Measurements from ENCODE around the gene COX7A1. TPM values are rescaled to one million over a fixed set of nuclear protein-coding genes. Genes with fewer than 3 reads are reported as not detected.

Gene COX7A1
- total RNA-seq, 2 experiments from 2014 or later = not detected

DNA sequence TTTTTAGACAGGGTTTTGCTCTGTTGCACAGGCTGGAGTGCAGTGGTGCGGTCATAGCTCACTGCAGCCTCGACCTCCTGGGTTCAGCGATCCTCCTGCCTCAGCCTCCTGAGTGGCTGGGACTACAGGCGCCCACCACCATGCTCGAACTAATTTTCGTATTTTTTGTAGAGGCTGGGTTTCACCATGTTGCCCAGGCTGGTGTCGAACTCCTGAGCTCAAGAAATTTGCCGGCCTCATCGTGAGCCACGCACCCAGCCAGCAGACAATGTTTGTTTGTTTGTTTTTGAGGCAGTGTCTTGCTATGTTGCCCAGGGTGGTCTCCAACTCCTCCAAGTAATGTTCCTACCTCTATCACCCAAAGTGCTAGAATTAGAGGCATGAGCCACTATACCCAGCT is 879 bp upstream of the COX7A1 start:
- Histone ChIP-seq H3K27ac (ENCODE audit: low read depth, low read length, poor library complexity, severe bottlenecking) (no peak overlapping the region), H3K4me3 (ENCODE audit: low read depth, low read length, poor library complexity, severe bottlenecking) (no peak overlapping the region), H3K4me2 (ENCODE audit: low read length) (no peak overlapping the region), H3K9me2 (ENCODE audit: insufficient read depth, low read length) (no peaks in the 10 kb centered on the region), H3K36me3 (ENCODE audit: insufficient read depth, low read length) (peaks cover 27% of the 10 kb centered on the region; the same call in 1 of the 2 replicates), H2AFZ (ENCODE audit: low read length) (no peak overlapping the region), H3K79me2 (ENCODE audit: insufficient read depth, low read depth, low read length) (no peaks in the 10 kb centered on the region), H3K4me1 (ENCODE audit: insufficient read depth, low read length, poor library complexity, severe bottlenecking) (no peaks in the 10 kb centered on the region), H3K9me3 (ENCODE audit: low read length) (no peaks in the 10 kb centered on the region), H4K20me1 (ENCODE audit: insufficient read depth, low read length) (no peaks in the 10 kb centered on the region)
- POLR2A ChIA-PET = no interaction called here
- DNase-seq (ENCODE audit: low spot score) = no peak
- intact Hi-C loops (cut with micrococcal nuclease; ENCODE audit: unreplicated experiment) = no loop called here
- CTCF ChIA-PET (ENCODE audit: unreplicated experiment) = no interaction called here
- TF ChIP-seq, protein P1, sequence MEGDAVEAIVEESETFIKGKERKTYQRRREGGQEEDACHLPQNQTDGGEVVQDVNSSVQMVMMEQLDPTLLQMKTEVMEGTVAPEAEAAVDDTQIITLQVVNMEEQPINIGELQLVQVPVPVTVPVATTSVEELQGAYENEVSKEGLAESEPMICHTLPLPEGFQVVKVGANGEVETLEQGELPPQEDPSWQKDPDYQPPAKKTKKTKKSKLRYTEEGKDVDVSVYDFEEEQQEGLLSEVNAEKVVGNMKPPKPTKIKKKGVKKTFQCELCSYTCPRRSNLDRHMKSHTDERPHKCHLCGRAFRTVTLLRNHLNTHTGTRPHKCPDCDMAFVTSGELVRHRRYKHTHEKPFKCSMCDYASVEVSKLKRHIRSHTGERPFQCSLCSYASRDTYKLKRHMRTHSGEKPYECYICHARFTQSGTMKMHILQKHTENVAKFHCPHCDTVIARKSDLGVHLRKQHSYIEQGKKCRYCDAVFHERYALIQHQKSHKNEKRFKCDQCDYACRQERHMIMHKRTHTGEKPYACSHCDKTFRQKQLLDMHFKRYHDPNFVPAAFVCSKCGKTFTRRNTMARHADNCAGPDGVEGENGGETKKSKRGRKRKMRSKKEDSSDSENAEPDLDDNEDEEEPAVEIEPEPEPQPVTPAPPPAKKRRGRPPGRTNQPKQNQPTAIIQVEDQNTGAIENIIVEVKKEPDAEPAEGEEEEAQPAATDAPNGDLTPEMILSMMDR (conservative IDR thresholded peaks at IDR 0.05; ENCODE audit: low read length) = no peak
- TF ChIP-seq EZH2phosphoT487 (IDR thresholded peaks at IDR 0.05; ENCODE audit: borderline replicate concordance, low read depth, low read length) = no peak
- no TSS peak for BruUV-seq (replicated peaks)

DNA sequence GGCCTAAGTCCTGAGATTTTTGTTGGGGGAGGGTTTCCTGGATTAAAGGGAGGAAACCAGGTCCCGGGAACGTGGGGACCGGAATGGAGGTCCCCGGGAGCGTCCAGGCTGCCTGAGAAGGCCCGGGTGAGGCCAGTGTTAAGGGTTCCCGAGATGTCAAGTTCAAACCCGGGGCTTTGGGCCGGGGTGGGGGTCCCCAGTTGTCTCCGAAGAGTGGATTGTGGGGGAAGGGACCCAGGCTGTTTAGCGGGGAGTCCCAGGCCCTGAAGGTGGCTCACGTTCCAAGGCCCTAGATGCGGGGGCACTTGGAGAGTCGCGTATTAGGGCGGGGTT is 262 bp downstream of the COX7A1 start:
- no peak for TF ChIP-seq EZH2phosphoT487 (IDR thresholded peaks at IDR 0.05; ENCODE audit: borderline replicate concordance, low read depth, low read length)
- TF ChIP-seq, protein P1 (conservative IDR thresholded peaks at IDR 0.05; ENCODE audit: low read length) = no peak
- intact Hi-C loops (cut with micrococcal nuclease; ENCODE audit: unreplicated experiment) = no loop called here
- no TSS peak for BruUV-seq (replicated peaks)
- no peak for DNase-seq (ENCODE audit: low spot score)
- H3K79me2 ChIP-seq (ENCODE audit: insufficient read depth, low read depth, low read length) = no peaks in the 10 kb centered on the region
- H2AFZ ChIP-seq (ENCODE audit: low read length) = no peak overlapping the region
- no peaks in the 10 kb centered on the region for H3K4me1 ChIP-seq (ENCODE audit: insufficient read depth, low read length, poor library complexity, severe bottlenecking)
- H3K4me2 ChIP-seq (ENCODE audit: low read length) = no peak overlapping the region
- H3K4me3 ChIP-seq (ENCODE audit: low read depth, low read length, poor library complexity, severe bottlenecking) = no peak overlapping the region
- H4K20me1 ChIP-seq (ENCODE audit: insufficient read depth, low read length) = no peaks in the 10 kb centered on the region
- POLR2A ChIA-PET = no interaction called here
- H3K36me3 ChIP-seq (ENCODE audit: insufficient read depth, low read length) = peaks cover 35% of the 10 kb centered on the region
- no peaks in the 10 kb centered on the region for H3K9me3 ChIP-seq (ENCODE audit: low read length)
- CTCF ChIA-PET (ENCODE audit: unreplicated experiment) = no interaction called here
- H3K9me2 ChIP-seq (ENCODE audit: insufficient read depth, low read length) = no peaks in the 10 kb centered on the region
- H3K27ac ChIP-seq (ENCODE audit: low read depth, low read length, poor library complexity, severe bottlenecking) = no peak overlapping the region

DNA sequence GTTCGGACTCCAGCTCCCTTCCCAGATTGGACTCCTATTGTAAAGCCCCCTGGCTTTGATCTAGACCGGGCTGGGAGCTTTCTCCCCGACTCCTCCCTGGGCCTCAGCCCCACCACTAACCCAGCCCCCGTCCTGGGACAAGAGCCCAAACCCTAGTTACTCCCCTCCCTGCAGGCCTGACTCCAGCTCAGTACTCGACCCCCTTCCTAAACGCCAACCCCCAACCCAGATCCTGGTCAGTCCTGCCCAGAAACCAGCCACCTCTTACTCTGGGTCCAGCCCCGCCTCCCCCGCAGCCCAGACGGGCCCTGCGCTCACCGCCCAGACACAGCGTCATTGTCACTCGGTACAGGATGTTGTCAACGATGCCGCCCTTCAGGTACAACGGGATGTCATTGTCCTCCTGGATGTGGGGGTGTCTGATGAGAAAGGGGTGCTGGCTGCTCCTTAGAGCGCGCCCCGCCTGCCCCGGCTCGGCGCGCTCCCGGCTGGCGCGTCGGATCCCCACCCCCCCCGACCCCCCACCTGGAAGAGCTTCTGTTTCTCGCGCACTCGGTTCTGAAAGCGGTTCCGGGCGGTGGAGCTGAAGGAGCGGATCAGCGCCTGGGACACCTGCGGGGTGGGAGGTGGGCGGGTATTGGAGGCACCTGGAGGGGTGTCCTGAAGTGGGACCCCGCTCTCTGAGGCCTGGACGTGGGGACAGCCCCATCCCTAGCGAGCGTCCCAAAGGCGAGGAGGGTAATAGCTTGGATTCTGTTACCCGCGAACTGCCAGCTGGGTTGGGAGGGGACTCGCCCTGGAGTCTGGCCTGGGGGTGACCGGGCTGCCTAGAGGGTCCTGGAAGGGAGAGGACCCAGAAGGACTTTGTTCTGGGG is 866 bp downstream of the COX7A1 start:
- Histone ChIP-seq H3K4me2 (ENCODE audit: low read length) (no peak overlapping the region), H3K4me1 (ENCODE audit: insufficient read depth, low read length, poor library complexity, severe bottlenecking) (no peaks in the 10 kb centered on the region), H2AFZ (ENCODE audit: low read length) (no peak overlapping the region), H3K9me3 (ENCODE audit: low read length) (no peaks in the 10 kb centered on the region), H3K27ac (ENCODE audit: low read depth, low read length, poor library complexity, severe bottlenecking) (no peak overlapping the region), H3K9me2 (ENCODE audit: insufficient read depth, low read length) (no peaks in the 10 kb centered on the region), H3K36me3 (ENCODE audit: insufficient read depth, low read length) (peaks cover 41% of the 10 kb centered on the region), H3K79me2 (ENCODE audit: insufficient read depth, low read depth, low read length) (no peaks in the 10 kb centered on the region), H4K20me1 (ENCODE audit: insufficient read depth, low read length) (no peaks in the 10 kb centered on the region), H3K4me3 (ENCODE audit: low read depth, low read length, poor library complexity, severe bottlenecking) (no peak overlapping the region)
- no TSS peak for BruUV-seq (replicated peaks)
- CTCF ChIA-PET (ENCODE audit: unreplicated experiment) = no interaction called here
- intact Hi-C loops (cut with micrococcal nuclease; ENCODE audit: unreplicated experiment) = no loop called here
- no peak for DNase-seq (ENCODE audit: low spot score)
- TF ChIP-seq, protein P1 (conservative IDR thresholded peaks at IDR 0.05; ENCODE audit: low read length) = no peak
- TF ChIP-seq EZH2phosphoT487 (IDR thresholded peaks at IDR 0.05; ENCODE audit: borderline replicate concordance, low read depth, low read length) = no peak
- POLR2A ChIA-PET = no interaction called here

Data from OCI-LY7 (cell line).